CD4-positive, alpha-beta T cell (primary cell): ENCODE data around the gene HIF1A. TPM values are rescaled to one million over a fixed set of nuclear protein-coding genes. Genes with fewer than 3 reads are reported as not detected.

Source experiments
- ATAC-seq: fragments of 200-7000 bp; cut with Tn5 transposase; one replicate; pipeline ENCODE4 v1.10.0; 2022; ENCODE audit warnings: mild to moderate bottlenecking; ENCODE audit not compliant: poor library complexity
- CTCF ChIA-PET: fragments of 350-600 bp; sonication (Branson Sonifier 250); formaldehyde crosslinking; loops from one replicate; lab custom pipeline; 2021; ENCODE audit warnings: antibody characterized with exemption, inconsistent platforms; lab: Charles Lee
- POLR2A ChIA-PET: fragments of 350-600 bp; sonication (Branson Sonifier 250); formaldehyde crosslinking; loops from one replicate; lab custom pipeline; 2021; ENCODE audit warnings: antibody characterized with exemption, inconsistent platforms; lab: Charles Lee
- DNase-seq, 14 experiments: peaks; one replicate each; pipeline ENCODE4 v3.0.0-alpha.2; 2013 to 2020; ENCODE audit warnings: mixed read lengths in 2 of 14
- H3K27ac ChIP-seq, 2 donors: one replicate each; pipeline versions ENCODE4 v1.5.1 to v1.7.0; 2013; ENCODE audit warnings: low read length in 2 of 2, low read depth in 1 of 2, mild to moderate bottlenecking in 1 of 2
- H3K27me3 ChIP-seq, 2 experiments: 1 replicate in 1 of 2; 2 replicates in 1 of 2; pipeline versions ENCODE4 v1.6.1 to v1.7.0; 2013; ENCODE audit warnings: low read length in 2 of 2, control low read depth in 1 of 2, mild to moderate bottlenecking in 1 of 2, moderate library complexity in 1 of 2; ENCODE audit not compliant: insufficient read depth in 2 of 2, control insufficient read depth in 1 of 2
- H3K36me3 ChIP-seq: one replicate; pipeline ENCODE4 v1.6.1; 2013; ENCODE audit warnings: low read length, control low read depth; ENCODE audit not compliant: insufficient read depth
- H3K4me1 ChIP-seq: one replicate; pipeline ENCODE4 v1.6.1; 2013; ENCODE audit warnings: low read length, control low read depth; ENCODE audit not compliant: insufficient read depth
- H3K4me3 ChIP-seq: one replicate; pipeline ENCODE4 v1.5.1; 2013; ENCODE audit warnings: mild to moderate bottlenecking, low read length, moderate library complexity
- H3K9me3 ChIP-seq, 2 experiments: 1 replicate in 1 of 2; 2 replicates in 1 of 2; pipeline versions ENCODE4 v1.6.1 to v1.7.0; 2013; ENCODE audit warnings: low read length in 2 of 2, mild to moderate bottlenecking in 2 of 2, control low read depth in 1 of 2, moderate library complexity in 1 of 2; ENCODE audit not compliant: control insufficient read depth in 1 of 2, insufficient read depth in 1 of 2
- H3K27ac Mint-ChIP-seq: one replicate; pipeline ENCODE4 v1.8.0; 2020; ENCODE audit warnings: mixed read lengths
- H3K27me3 Mint-ChIP-seq: one replicate; pipeline ENCODE4 v1.8.0; 2021; ENCODE audit warnings: mixed read lengths
- H3K36me3 Mint-ChIP-seq: one replicate; pipeline ENCODE4 v1.8.0; 2021; ENCODE audit warnings: low read depth, mixed read lengths
- H3K4me1 Mint-ChIP-seq: one replicate; pipeline ENCODE4 v1.8.0; 2021; ENCODE audit warnings: low read depth, mixed read lengths
- H3K4me3 Mint-ChIP-seq: one replicate; pipeline ENCODE4 v1.8.0; 2020; ENCODE audit warnings: mild to moderate bottlenecking, mixed read lengths
- H3K9me3 Mint-ChIP-seq: one replicate; pipeline ENCODE4 v1.8.0; 2020; ENCODE audit warnings: mixed read lengths
- CTCF ChIP-seq: fragments of 200-600 bp; IDR thresholded peaks from one replicate; pipeline ENCODE4 v1.8.0; 2022; ENCODE audit warnings: antibody characterized with exemption, mild to moderate bottlenecking
- intact Hi-C, 2 experiments: fragments of 100-400 bp; cut with DNase I in 1 of 2; cut with micrococcal nuclease in 1 of 2; formaldehyde crosslinking; loops; one replicate each; pipeline versions ENCODE4 v1.15.1 to v1.9.0; 2023 to 2025; cut with DNase I, micrococcal nuclease
- total RNA-seq, 174 experiments: library from RNA in 2 of 174; stranded (reverse) in 2 of 174; gene quantifications; one replicate each; pipeline ENCODE4 v1.2.3 and lab custom pipeline; 2021 to 2026

Gene HIF1A
- total RNA-seq, 2 experiments from 2014 or later = 350 to 369 TPM

- DNase-seq (no peak), ATAC-seq (no peak)
- Histone ChIP-seq H3K4me3 (peak overlapping the region; percentile 90), H3K4me1 (peaks cover 15% of the 10 kb centered on the region), H3K27ac (no peak overlapping the region), H3K9me3 (no peaks in the 10 kb centered on the region), H3K27me3 (no peaks in the 10 kb centered on the region), H3K36me3 (no peaks in the 10 kb centered on the region)
- peak overlapping the region; percentile 98 for H3K4me3 Mint-ChIP-seq
- TF ChIP-seq CTCF = no peak
- no peaks in the 10 kb centered on the region for H3K9me3 Mint-ChIP-seq
- H3K27me3 Mint-ChIP-seq = no peaks in the 10 kb centered on the region
- ChIA-PET CTCF (no interaction called here), POLR2A (interaction anchor here (0.6 to 1.4 kb wide), 8 partner anchors 11 to 222 kb away, joined by 3 to 5 read pairs (median 4); no protein-coding TSS in a partner anchor)
- intact Hi-C loops = loop anchor here (2.0 to 10.0 kb wide), 7 partner anchors 14 to 1454 kb away; partner anchors contain the start of gene PPM1A (in 1 of the 2)
- H3K27ac Mint-ChIP-seq = peak overlapping the region; percentile 97
- peaks cover 17% of the 10 kb centered on the region for H3K36me3 Mint-ChIP-seq
- H3K4me1 Mint-ChIP-seq = peaks cover 77% of the 10 kb centered on the region
These were observed 3.7 kb downstream of the HIF1A start for GRCh38 chr14:61699027-61699426.

GRCh38 chr14:61700104-61700886 lies 5.0 kb downstream of the HIF1A start:
- H3K4me1 Mint-ChIP-seq = peaks cover 78% of the 10 kb centered on the region
- no peaks in the 10 kb centered on the region for H3K27me3 Mint-ChIP-seq
- H3K36me3 Mint-ChIP-seq = peaks cover 17% of the 10 kb centered on the region
- H3K9me3 Mint-ChIP-seq = no peaks in the 10 kb centered on the region
- ATAC-seq = no peak
- ChIA-PET CTCF (interaction anchor here (1.1 kb wide), 1 partner anchor 20 kb away, joined by 3 read pairs; no protein-coding TSS in a partner anchor), POLR2A (interaction anchor here (0.7 to 2.0 kb wide), 5 partner anchors 9 to 420 kb away, joined by 3 to 5 read pairs (median 3); partner anchors contain the start of gene TMEM30B)
- TF ChIP-seq CTCF = no peak
- H3K9me3 ChIP-seq = no peaks in the 10 kb centered on the region
- H3K27ac Mint-ChIP-seq = peak overlapping the region; percentile 24
- peaks cover 8% of the 10 kb centered on the region for H3K4me1 ChIP-seq
- no peak overlapping the region for H3K4me3 ChIP-seq
- DNase-seq = no peak
- peak overlapping the region; percentile 38 for H3K4me3 Mint-ChIP-seq
- intact Hi-C loops = no loop called here
- H3K27me3 ChIP-seq = no peaks in the 10 kb centered on the region
- H3K27ac ChIP-seq = no peak overlapping the region
- H3K36me3 ChIP-seq = no peaks in the 10 kb centered on the region

GRCh38 chr14:61701946-61702345 lies 6.6 kb downstream of the HIF1A start:
- TF ChIP-seq CTCF = no peak
- no peak overlapping the region for H3K4me3 ChIP-seq
- intact Hi-C loops = loop anchor here in 1 of 2 experiments (2.0 kb wide), 1 partner anchor 17 kb away; no protein-coding TSS in a partner anchor
- Mint-ChIP-seq H3K36me3 (peaks cover 11% of the 10 kb centered on the region), H3K4me3 (no peak overlapping the region), H3K27ac (no peak overlapping the region), H3K9me3 (peaks cover 4% of the 10 kb centered on the region), H3K4me1 (peaks cover 91% of the 10 kb centered on the region), H3K27me3 (no peaks in the 10 kb centered on the region)
- H3K9me3 ChIP-seq = no peaks in the 10 kb centered on the region
- no peak for ATAC-seq
- ChIA-PET POLR2A (interaction anchor here (0.9 kb wide), 1 partner anchor 313 kb away, joined by 3 read pairs; no protein-coding TSS in a partner anchor), CTCF (no interaction called here)
- peaks cover 8% of the 10 kb centered on the region for H3K4me1 ChIP-seq
- no peaks in the 10 kb centered on the region for H3K27me3 ChIP-seq
- peak in 2 of 14 experiments; percentile 34 to 42 for DNase-seq
- no peaks in the 10 kb centered on the region for H3K36me3 ChIP-seq
- H3K27ac ChIP-seq = no peak overlapping the region
